Mesenchymal stem cell (in vitro differentiated cells and primary cell): ENCODE results near the gene VIM.

ENCODE experiments used
- DNase-seq: peaks from one replicate; pipeline ENCODE4 v3.0.0-alpha.2; 2013
- H2AFZ ChIP-seq: one replicate; pipeline ENCODE4 v1.6.1; 2013; ENCODE audit warnings: low read depth, mild to moderate bottlenecking, control low read depth, inconsistent platforms, low read length, moderate library complexity
- H2AK5ac ChIP-seq: 2 replicates; pipeline ENCODE4 v1.6.1; 2013; ENCODE audit warnings: low read length, moderate library complexity, mild to moderate bottlenecking, inconsistent platforms; ENCODE audit not compliant: severe bottlenecking
- H2BK120ac ChIP-seq: one replicate; pipeline ENCODE4 v1.6.1; 2013; ENCODE audit warnings: low read depth, mild to moderate bottlenecking, inconsistent platforms, low read length, moderate library complexity
- H2BK12ac ChIP-seq, 2 experiments: one replicate each; pipeline ENCODE4 v1.6.1; 2013; ENCODE audit warnings: inconsistent platforms in 2 of 2, low read length in 2 of 2, mild to moderate bottlenecking in 2 of 2, moderate library complexity in 2 of 2, control low read depth in 1 of 2
- H2BK15ac ChIP-seq: one replicate; pipeline ENCODE4 v1.6.1; 2013; ENCODE audit warnings: mild to moderate bottlenecking, low read depth, inconsistent platforms; ENCODE audit not compliant: poor library complexity, severe bottlenecking
- H2BK5ac ChIP-seq: 2 replicates; pipeline ENCODE4 v1.6.1; 2013; ENCODE audit warnings: low read depth, mild to moderate bottlenecking, low read length, control low read depth, inconsistent platforms; ENCODE audit not compliant: poor library complexity, severe bottlenecking
- H3K14ac ChIP-seq, 2 experiments: one replicate each; pipeline ENCODE4 v1.6.1; 2013; ENCODE audit warnings: inconsistent platforms in 2 of 2, low read length in 2 of 2, control low read depth in 1 of 2, mild to moderate bottlenecking in 1 of 2, moderate library complexity in 1 of 2
- H3K18ac ChIP-seq, 2 experiments: one replicate each; pipeline ENCODE4 v1.6.1; 2013; ENCODE audit warnings: inconsistent platforms in 2 of 2, low read length in 2 of 2, control low read depth in 1 of 2, low read depth in 1 of 2, mild to moderate bottlenecking in 1 of 2
- H3K23ac ChIP-seq, 2 experiments: one replicate each; pipeline ENCODE4 v1.6.1; 2013; ENCODE audit warnings: inconsistent platforms in 2 of 2, low read length in 2 of 2, mild to moderate bottlenecking in 2 of 2, moderate library complexity in 2 of 2, control low read depth in 1 of 2
- H3K27ac ChIP-seq: 2 replicates; pipeline ENCODE4 v1.5.1; 2013; ENCODE audit warnings: mild to moderate bottlenecking, moderate library complexity, low read length, control low read depth, inconsistent platforms; ENCODE audit not compliant: poor library complexity, severe bottlenecking
- H3K27me3 ChIP-seq, 2 experiments: 2 replicates each; pipeline versions ENCODE4 v1.6.1 to v1.7.0; 2013; ENCODE audit warnings: low read length in 2 of 2, mild to moderate bottlenecking in 2 of 2, moderate library complexity in 2 of 2, control low read depth in 1 of 2, inconsistent platforms in 1 of 2; ENCODE audit not compliant: control insufficient read depth in 1 of 2, insufficient read depth in 1 of 2
- H3K36me3 ChIP-seq, 2 experiments: 2 replicates each; pipeline versions ENCODE4 v1.6.1 to v1.7.0; 2013; ENCODE audit warnings: low read length in 2 of 2, control low read depth in 1 of 2, inconsistent platforms in 1 of 2, low read depth in 1 of 2, mild to moderate bottlenecking in 1 of 2; ENCODE audit not compliant: insufficient read depth in 2 of 2, control insufficient read depth in 1 of 2
- H3K4ac ChIP-seq, 2 experiments: one replicate each; pipeline ENCODE4 v1.6.1; 2013; ENCODE audit warnings: inconsistent platforms in 2 of 2, low read length in 2 of 2, mild to moderate bottlenecking in 2 of 2, moderate library complexity in 2 of 2, control low read depth in 1 of 2, low read depth in 1 of 2
- H3K4me1 ChIP-seq: 2 replicates; pipeline ENCODE4 v1.6.1; 2013; ENCODE audit warnings: low read depth, low read length, control low read depth; ENCODE audit not compliant: control insufficient read depth, insufficient read depth
- H3K4me2 ChIP-seq: 2 replicates; pipeline ENCODE4 v1.6.1; 2013; ENCODE audit warnings: low read length, mild to moderate bottlenecking, inconsistent platforms; ENCODE audit not compliant: poor library complexity, severe bottlenecking
- H3K4me3 ChIP-seq, 2 experiments: 2 replicates each; pipeline versions ENCODE4 v1.5.1 to v1.7.0; 2013; ENCODE audit warnings: low read length in 2 of 2, mild to moderate bottlenecking in 2 of 2, control low read depth in 1 of 2, low read depth in 1 of 2; ENCODE audit not compliant: insufficient read depth in 1 of 2
- H3K79me1 ChIP-seq: replicated peaks from 2 replicates; pipeline ENCODE4 v1.6.1; 2013; ENCODE audit warnings: mild to moderate bottlenecking, control low read depth, low read length, inconsistent platforms; ENCODE audit not compliant: poor library complexity, severe bottlenecking
- H3K9ac ChIP-seq: 2 replicates; pipeline ENCODE4 v1.7.0; 2013; ENCODE audit warnings: mild to moderate bottlenecking, low read length, moderate library complexity
- H3K9me3 ChIP-seq: 2 replicates; pipeline ENCODE4 v1.7.0; 2013; ENCODE audit warnings: mild to moderate bottlenecking, low read length; ENCODE audit not compliant: control insufficient read depth
- H4K8ac ChIP-seq: one replicate; pipeline ENCODE4 v1.6.1; 2013; ENCODE audit warnings: inconsistent platforms, mild to moderate bottlenecking, low read length, moderate library complexity
- H4K91ac ChIP-seq: one replicate; pipeline ENCODE4 v1.6.1; 2013; ENCODE audit warnings: mild to moderate bottlenecking, low read length, inconsistent platforms
- WGBS: methylation state at CpG from one replicate; pipeline ENCODE4 v1.1.7; 2013; ENCODE audit warnings: mixed read lengths; 5-methylcytosine and 5-hydroxymethylcytosine counted together

The VIM gene

DNA sequence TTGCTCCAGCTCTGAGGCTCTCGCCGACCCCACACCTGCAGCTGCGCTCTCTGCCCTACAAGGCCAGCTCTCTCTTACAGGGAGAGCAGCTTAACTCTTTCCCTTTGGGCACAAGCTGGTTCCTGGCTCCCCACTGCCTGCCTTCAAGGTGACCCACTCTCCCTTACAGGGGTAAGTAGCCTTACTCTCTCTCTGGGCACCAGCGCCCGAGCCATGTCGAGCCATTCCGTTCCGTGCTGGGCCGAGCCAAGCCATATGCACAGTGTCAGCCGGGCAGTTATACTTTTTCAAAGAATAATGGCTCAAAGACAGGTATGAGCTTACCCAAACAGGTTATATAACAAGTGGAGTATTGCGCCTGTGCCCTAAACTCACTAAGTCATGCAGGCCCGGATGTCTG is 44.6 kb downstream of the VIM start:
- H3K4me2 ChIP-seq, result no peak overlapping the region
- H3K9me3 ChIP-seq, result peaks cover 14% of the 10 kb centered on the region
- no peak overlapping the region for H4K8ac ChIP-seq
- H2BK15ac ChIP-seq, result no peak overlapping the region
- no peak for DNase-seq
- no peak overlapping the region for H2AFZ ChIP-seq
- H3K18ac ChIP-seq, result no peak overlapping the region
- no peak overlapping the region for H3K23ac ChIP-seq
- no peaks in the 10 kb centered on the region for H3K27me3 ChIP-seq
- H3K4ac ChIP-seq, result no peak overlapping the region
- no peak overlapping the region for H3K4me3 ChIP-seq
- no peaks in the 10 kb centered on the region for H3K36me3 ChIP-seq
- peaks cover 2% of the 10 kb centered on the region for H3K4me1 ChIP-seq
- H3K27ac ChIP-seq, result no peak overlapping the region
- no peak overlapping the region for H2AK5ac ChIP-seq
- H4K91ac ChIP-seq, result no peak overlapping the region
- H3K79me1 ChIP-seq, result no peaks in the 10 kb centered on the region
- H3K9ac ChIP-seq, result no peak overlapping the region
- H2BK12ac ChIP-seq, result no peak overlapping the region
- H3K14ac ChIP-seq, result no peak overlapping the region
- H2BK120ac ChIP-seq, result no peak overlapping the region
- 90% methylated on average over 12 of the region's 12 CpGs for WGBS
- no peak overlapping the region for H2BK5ac ChIP-seq

GRCh38 chr10:17273403-17273802 is 45.4 kb downstream of the VIM start:
- Histone ChIP-seq H3K27ac (no peak overlapping the region), H3K36me3 (no peaks in the 10 kb centered on the region), H3K23ac (no peak overlapping the region), H3K4me2 (no peak overlapping the region), H2AK5ac (no peak overlapping the region), H3K9ac (no peak overlapping the region), H3K4ac (no peak overlapping the region), H2BK15ac (no peak overlapping the region), H2BK120ac (no peak overlapping the region), H3K18ac (no peak overlapping the region), H2BK5ac (no peak overlapping the region), H3K14ac (no peak overlapping the region), H3K4me3 (no peak overlapping the region), H3K27me3 (no peaks in the 10 kb centered on the region), H3K9me3 (peaks cover 14% of the 10 kb centered on the region), H4K91ac (no peak overlapping the region), H3K4me1 (peaks cover 2% of the 10 kb centered on the region), H2BK12ac (no peak overlapping the region), H4K8ac (no peak overlapping the region), H2AFZ (no peak overlapping the region), H3K79me1 (no peaks in the 10 kb centered on the region)
- 44% methylated on average over 2 of the region's 2 CpGs for WGBS
- peak; percentile 37 for DNase-seq

DNA sequence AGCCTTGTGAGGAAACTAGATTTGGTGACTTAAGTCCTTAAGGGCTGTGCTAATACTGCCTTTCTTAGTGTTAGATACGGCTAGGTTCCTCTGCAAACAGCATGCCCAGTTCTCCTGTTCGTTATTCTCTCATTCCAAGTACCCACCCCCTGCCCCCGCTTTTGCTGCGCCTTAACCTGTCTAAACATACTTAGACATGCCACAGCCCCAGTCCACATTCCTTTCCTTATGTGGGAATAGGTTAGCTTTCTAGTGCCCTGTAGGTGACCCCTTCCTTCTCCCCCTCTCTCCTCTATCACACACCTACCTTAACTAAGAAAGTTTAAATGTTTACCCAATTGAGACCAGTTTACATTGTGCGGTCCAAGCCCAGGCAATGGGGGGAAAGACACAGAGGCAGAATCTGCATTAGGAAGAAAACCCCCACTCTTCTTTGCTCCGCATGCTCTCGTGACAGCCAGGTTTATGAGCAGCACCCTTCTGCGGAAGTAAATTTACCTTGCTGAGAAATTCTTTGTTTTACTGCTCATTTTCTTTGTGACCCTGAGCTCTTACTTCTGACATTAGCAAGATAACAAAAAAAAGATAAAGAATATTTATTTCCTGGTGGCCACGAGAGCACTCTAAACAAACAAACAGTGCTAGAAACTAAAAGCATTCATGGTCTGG is 48.8 kb downstream of the VIM start:
- no peak overlapping the region for H3K9ac ChIP-seq
- 82% methylated on average over 8 of the region's 9 CpGs for WGBS
- H2BK120ac ChIP-seq, result no peak overlapping the region
- H3K18ac ChIP-seq, result no peak overlapping the region
- no peak overlapping the region for H3K27ac ChIP-seq
- H4K8ac ChIP-seq, result no peak overlapping the region
- no peak overlapping the region for H2BK5ac ChIP-seq
- H3K36me3 ChIP-seq, result no peaks in the 10 kb centered on the region
- H2BK12ac ChIP-seq, result no peak overlapping the region
- peaks cover 0 to 2% of the 10 kb centered on the region in 2 experiments for H3K27me3 ChIP-seq
- DNase-seq, result no peak
- H3K14ac ChIP-seq, result no peak overlapping the region
- no peak overlapping the region for H2AK5ac ChIP-seq
- H3K4me3 ChIP-seq, result no peak overlapping the region
- H3K4me2 ChIP-seq, result no peak overlapping the region
- no peak overlapping the region for H4K91ac ChIP-seq
- H3K79me1 ChIP-seq, result no peaks in the 10 kb centered on the region
- H2BK15ac ChIP-seq, result no peak overlapping the region
- peaks cover 2% of the 10 kb centered on the region for H3K4me1 ChIP-seq
- H3K4ac ChIP-seq, result no peak overlapping the region
- no peak overlapping the region for H2AFZ ChIP-seq
- H3K9me3 ChIP-seq, result peaks cover 21% of the 10 kb centered on the region
- H3K23ac ChIP-seq, result no peak overlapping the region

DNA sequence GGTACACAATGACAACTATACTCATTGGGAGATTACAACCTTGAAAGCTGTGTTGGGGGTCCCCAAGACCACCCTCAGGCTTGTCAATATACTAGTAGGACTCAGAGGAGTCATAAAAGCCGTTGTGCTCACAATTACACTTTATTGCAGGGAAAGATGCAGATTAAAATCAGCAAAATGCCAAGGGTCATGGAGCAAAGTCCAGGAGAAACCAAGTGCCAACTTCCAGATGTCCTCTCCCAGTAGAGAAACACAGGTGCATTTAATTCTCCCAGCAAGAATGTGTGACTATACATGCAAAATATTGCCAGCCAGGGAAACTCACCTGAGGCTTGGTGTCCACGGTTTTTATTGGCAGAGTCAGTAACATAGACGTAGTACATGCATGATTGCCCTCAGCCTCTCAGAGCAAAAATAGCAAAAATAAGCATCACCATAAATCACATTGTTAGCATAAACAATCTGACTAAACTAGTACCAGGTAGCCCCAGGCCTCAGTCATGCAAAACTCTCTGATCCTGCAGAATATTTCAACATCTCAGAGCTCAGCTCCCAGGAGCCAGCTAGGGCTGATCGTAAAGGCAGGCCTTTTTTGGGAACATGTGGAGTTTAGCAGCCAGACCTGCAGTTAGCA is 50.7 kb downstream of the VIM start:
- WGBS, result 71% methylated on average over 4 of the region's 4 CpGs
- H4K8ac ChIP-seq, result no peak overlapping the region
- no peak for DNase-seq

More for the DNA sequence above, 50.7 kb downstream of the VIM start:
- H3K79me1 ChIP-seq, result no peaks in the 10 kb centered on the region
- no peak overlapping the region for H3K4me2 ChIP-seq
- no peak overlapping the region for H2AFZ ChIP-seq
- no peak overlapping the region for H2AK5ac ChIP-seq
- H3K27me3 ChIP-seq, result peaks cover 0 to 2% of the 10 kb centered on the region in 2 experiments
- no peak overlapping the region for H3K4me3 ChIP-seq
- no peak overlapping the region for H2BK15ac ChIP-seq
- H2BK12ac ChIP-seq, result no peak overlapping the region
- no peak overlapping the region for H3K14ac ChIP-seq
- H3K4ac ChIP-seq, result no peak overlapping the region
- H3K18ac ChIP-seq, result no peak overlapping the region
- H3K36me3 ChIP-seq, result no peaks in the 10 kb centered on the region
- H3K9ac ChIP-seq, result no peak overlapping the region
- H2BK5ac ChIP-seq, result no peak overlapping the region
- H3K4me1 ChIP-seq, result no peaks in the 10 kb centered on the region
- no peak overlapping the region for H2BK120ac ChIP-seq
- H3K27ac ChIP-seq, result no peak overlapping the region
- no peak overlapping the region for H3K23ac ChIP-seq
- H4K91ac ChIP-seq, result no peak overlapping the region
- H3K9me3 ChIP-seq, result peaks cover 28% of the 10 kb centered on the region
